HEK293 (cell line): ENCODE measurements around the gene PLXNA2.

Experiments used
- CTCF ChIA-PET: fragments of 350-600 bp; formaldehyde crosslinking; extraction: SDS; loops from one replicate; lab custom pipeline; 2021; ENCODE audit warnings: antibody characterized with exemption; lab: Yijun Ruan, JAX
- POLR2A ChIA-PET: fragments of 300-600 bp; formaldehyde crosslinking; extraction: SDS; loops from one replicate; lab custom pipeline; 2020; ENCODE audit warnings: antibody characterized with exemption, inconsistent platforms; lab: Yijun Ruan, JAX
- H3K27ac ChIP-seq: fragments of 200-500 bp; sonication (Bioruptor generic); 2 replicates; pipeline ENCODE4 v1.5.1; 2014; ENCODE audit warnings: low read depth, low read length, control low read depth, inconsistent platforms; ENCODE audit errors: extremely low read depth
- H3K36me3 ChIP-seq, 2 experiments: fragments of 200-500 bp in 1 of 2; sonication (Bioruptor generic) in 1 of 2; 1 replicate in 1 of 2; 2 replicates in 1 of 2; pipeline ENCODE4 v1.5.1; 2014 to 2017; ENCODE audit warnings: inconsistent platforms in 2 of 2, low read length in 2 of 2; ENCODE audit not compliant: control insufficient read depth in 2 of 2, insufficient read depth in 1 of 2
- H3K4me1 ChIP-seq: fragments of 200-500 bp; sonication (Bioruptor generic); 2 replicates; pipeline ENCODE4 v1.5.1; 2014; ENCODE audit warnings: mild to moderate bottlenecking, low read length, inconsistent platforms; ENCODE audit not compliant: control insufficient read depth, insufficient read depth
- H3K4me3 ChIP-seq: 2 replicates; pipeline ENCODE4 v1.5.1; 2011; ENCODE audit warnings: low read depth, mild to moderate bottlenecking, control low read depth, low read length, moderate library complexity
- H3K9me3 ChIP-seq: fragments of 200-500 bp; sonication (Bioruptor generic); 2 replicates; pipeline ENCODE4 v1.5.1; 2014; ENCODE audit warnings: low read depth, low read length, inconsistent platforms; ENCODE audit not compliant: control insufficient read depth, insufficient read depth
- AEBP2 ChIP-seq: fragments of 450-650 bp; formaldehyde crosslinking; IDR thresholded peaks from 2 replicates; pipeline ENCODE4 v1.5.1; 2016; ENCODE audit warnings: missing biosample characterization, missing genetic modification characterization, borderline replicate concordance
- CTCF ChIP-seq: fragments of 450-650 bp; formaldehyde crosslinking; IDR thresholded peaks from 2 replicates; pipeline ENCODE4 v1.5.1; 2016; ENCODE audit warnings: missing biosample characterization, missing genetic modification characterization
- KLF1 ChIP-seq: fragments of 450-650 bp; formaldehyde crosslinking; IDR thresholded peaks from 2 replicates; pipeline ENCODE4 v1.5.1; 2016; ENCODE audit warnings: missing biosample characterization, missing genetic modification characterization
- KLF16 ChIP-seq: fragments of 450-650 bp; formaldehyde crosslinking; IDR thresholded peaks from 2 replicates; pipeline ENCODE4 v1.5.1; 2017; ENCODE audit warnings: missing biosample characterization, missing genetic modification characterization
- MZF1 ChIP-seq: fragments of 450-650 bp; formaldehyde crosslinking; IDR thresholded peaks from 2 replicates; pipeline ENCODE4 v1.5.1; 2017; ENCODE audit warnings: missing biosample characterization, missing genetic modification characterization, borderline replicate concordance
- PRDM1 ChIP-seq: fragments of 450-650 bp; formaldehyde crosslinking; IDR thresholded peaks from 2 replicates; pipeline ENCODE4; 2016; ENCODE audit warnings: missing biosample characterization, missing genetic modification characterization
- ZBTB11 ChIP-seq: fragments of 450-650 bp; formaldehyde crosslinking; conservative IDR thresholded peaks from 2 replicates; pipeline ENCODE4 v1.5.1; 2016; ENCODE audit warnings: low read depth, missing biosample characterization, missing genetic modification characterization
- ZBTB17 ChIP-seq: fragments of 450-650 bp; formaldehyde crosslinking; IDR thresholded peaks from 2 replicates; pipeline ENCODE4 v1.5.1; 2016; ENCODE audit warnings: missing biosample characterization, missing genetic modification characterization
- ZFHX2 ChIP-seq: fragments of 450-650 bp; formaldehyde crosslinking; conservative IDR thresholded peaks from 2 replicates; pipeline ENCODE4 v1.5.1; 2016; ENCODE audit warnings: missing biosample characterization, missing genetic modification characterization
- ZNF155 ChIP-seq: fragments of 450-650 bp; formaldehyde crosslinking; IDR thresholded peaks from 2 replicates; pipeline ENCODE4 v1.5.1; 2016; ENCODE audit warnings: missing biosample characterization, missing genetic modification characterization
- ZNF157 ChIP-seq: fragments of 450-650 bp; formaldehyde crosslinking; IDR thresholded peaks from 2 replicates; pipeline ENCODE4 v1.5.1; 2016; ENCODE audit warnings: missing biosample characterization, missing genetic modification characterization
- ZNF184 ChIP-seq: fragments of 450-650 bp; IDR thresholded peaks from 2 replicates; pipeline ENCODE4 v1.5.1; 2018; ENCODE audit warnings: missing biosample characterization, mild to moderate bottlenecking, missing genetic modification characterization
- ZNF426 ChIP-seq: fragments of 450-650 bp; formaldehyde crosslinking; IDR thresholded peaks from 2 replicates; pipeline ENCODE4 v1.5.1; 2017; ENCODE audit warnings: missing biosample characterization, missing genetic modification characterization, mild to moderate bottlenecking, inconsistent platforms, moderate library complexity
- ZNF555 ChIP-seq: fragments of 450-650 bp; formaldehyde crosslinking; conservative IDR thresholded peaks from 2 replicates; pipeline ENCODE4 v1.5.1; 2017; ENCODE audit warnings: missing biosample characterization, mild to moderate bottlenecking, missing genetic modification characterization, inconsistent platforms
- ZNF629 ChIP-seq: fragments of 450-650 bp; formaldehyde crosslinking; IDR thresholded peaks from 2 replicates; pipeline ENCODE4 v1.5.1; 2017; ENCODE audit warnings: missing biosample characterization, missing genetic modification characterization
- ZNF658 ChIP-seq: fragments of 450-650 bp; formaldehyde crosslinking; IDR thresholded peaks from 2 replicates; pipeline ENCODE4; 2016; ENCODE audit warnings: missing biosample characterization, missing genetic modification characterization
- ZNF664 ChIP-seq: fragments of 450-650 bp; formaldehyde crosslinking; IDR thresholded peaks from 2 replicates; pipeline ENCODE4 v1.5.1; 2016; ENCODE audit warnings: missing biosample characterization, missing genetic modification characterization
- ZNF792 ChIP-seq: fragments of 450-650 bp; formaldehyde crosslinking; IDR thresholded peaks from 2 replicates; pipeline ENCODE4 v1.5.1; 2016; ENCODE audit warnings: missing biosample characterization, missing genetic modification characterization
- TF ChIP-seq, protein P1 (sequence below): fragments of 450-650 bp; formaldehyde crosslinking; IDR thresholded peaks from 2 replicates; pipeline ENCODE4 v1.5.1; 2017; ENCODE audit warnings: missing biosample characterization, missing genetic modification characterization
- TF ChIP-seq, protein P2 (sequence below): fragments of 450-650 bp; formaldehyde crosslinking; IDR thresholded peaks from 2 replicates; pipeline ENCODE4 v1.5.1; 2017; ENCODE audit warnings: missing biosample characterization, missing genetic modification characterization
- TF ChIP-seq, protein P3 (sequence below): fragments of 450-650 bp; formaldehyde crosslinking; IDR thresholded peaks from 2 replicates; pipeline ENCODE4 v1.5.1; 2016; ENCODE audit warnings: missing biosample characterization, missing genetic modification characterization

The PLXNA2 gene

GRCh38 chr1:208122612-208123358 is 121.4 kb downstream of the PLXNA2 start:
- ChIA-PET POLR2A (no interaction called here), CTCF (interaction anchor here (1.0 to 2.7 kb wide), 3 partner anchors 10 to 29 kb away, joined by 3 to 31 read pairs (median 7); no protein-coding TSS in a partner anchor)
- Histone ChIP-seq H3K36me3 (no peaks in the 10 kb centered on the region), H3K9me3 (no peaks in the 10 kb centered on the region), H3K4me3 (no peak overlapping the region), H3K4me1 (no peaks in the 10 kb centered on the region), H3K27ac (no peak overlapping the region)
- TF ChIP-seq ZNF426 (tag by site-specific recombination): no peak
- TF ChIP-seq, protein P1, sequence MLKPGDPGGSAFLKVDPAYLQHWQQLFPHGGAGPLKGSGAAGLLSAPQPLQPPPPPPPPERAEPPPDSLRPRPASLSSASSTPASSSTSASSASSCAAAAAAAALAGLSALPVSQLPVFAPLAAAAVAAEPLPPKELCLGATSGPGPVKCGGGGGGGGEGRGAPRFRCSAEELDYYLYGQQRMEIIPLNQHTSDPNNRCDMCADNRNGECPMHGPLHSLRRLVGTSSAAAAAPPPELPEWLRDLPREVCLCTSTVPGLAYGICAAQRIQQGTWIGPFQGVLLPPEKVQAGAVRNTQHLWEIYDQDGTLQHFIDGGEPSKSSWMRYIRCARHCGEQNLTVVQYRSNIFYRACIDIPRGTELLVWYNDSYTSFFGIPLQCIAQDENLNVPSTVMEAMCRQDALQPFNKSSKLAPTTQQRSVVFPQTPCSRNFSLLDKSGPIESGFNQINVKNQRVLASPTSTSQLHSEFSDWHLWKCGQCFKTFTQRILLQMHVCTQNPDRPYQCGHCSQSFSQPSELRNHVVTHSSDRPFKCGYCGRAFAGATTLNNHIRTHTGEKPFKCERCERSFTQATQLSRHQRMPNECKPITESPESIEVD (tag by site-specific recombination): no peak
- TF ChIP-seq KLF16: no peak
- no peak for TF ChIP-seq ZNF555 (tag by site-specific recombination)

DNA sequence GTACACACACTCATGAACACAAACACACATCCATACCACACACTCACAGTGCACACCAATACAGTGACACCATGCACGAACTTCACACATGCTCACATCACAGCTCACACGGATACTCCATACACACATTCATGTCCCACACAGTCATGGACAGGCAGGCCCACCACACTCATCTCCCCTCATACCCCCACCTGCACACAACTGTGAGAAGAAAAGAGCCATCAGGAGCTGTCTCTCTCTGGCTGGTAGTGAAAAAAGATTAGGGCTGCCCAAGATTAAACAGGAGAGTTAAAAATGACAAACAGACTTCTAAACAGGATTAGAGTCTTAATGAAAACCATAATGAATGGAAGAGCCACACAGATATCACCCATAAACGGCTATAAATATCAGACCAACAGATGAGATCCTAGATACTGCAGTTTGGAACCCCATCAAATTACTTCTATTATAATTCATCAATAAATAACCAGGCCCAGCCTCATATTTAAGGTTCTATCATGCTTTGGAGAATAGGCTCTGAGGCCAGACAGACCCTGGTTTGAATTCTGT is 122.3 kb downstream of the PLXNA2 start:
- H3K4me1 ChIP-seq: no peaks in the 10 kb centered on the region
- ChIA-PET POLR2A (interaction anchor here (1.2 kb wide), 1 partner anchor 11 kb away, joined by 3 read pairs; no protein-coding TSS in a partner anchor), CTCF (interaction anchor here (0.7 to 2.7 kb wide), 5 partner anchors 10 to 152 kb away, joined by 3 to 31 read pairs (median 3); no protein-coding TSS in a partner anchor)
- H3K9me3 ChIP-seq: no peaks in the 10 kb centered on the region
- no peak overlapping the region for H3K4me3 ChIP-seq
- no peak overlapping the region for H3K27ac ChIP-seq
- no peaks in the 10 kb centered on the region for H3K36me3 ChIP-seq
- TF ChIP-seq CTCF (tag by site-specific recombination) (no peak), ZNF664 (tag by site-specific recombination) (no peak), ZNF157 (tag by site-specific recombination) (no peak), ZBTB17 (tag by site-specific recombination) (no peak), MZF1 (tag by site-specific recombination) (no peak), ZNF184 (tag by site-specific recombination) (no peak), ZNF658 (tag by site-specific recombination) (no peak), AEBP2 (no peak), ZBTB11 (tag by site-specific recombination) (no peak), ZNF155 (tag by site-specific recombination) (no peak), KLF16 (no peak), PRDM1 (tag by site-specific recombination) (no peak), ZNF792 (tag by site-specific recombination) (no peak), KLF1 (tag by site-specific recombination) (no peak), ZFHX2 (tag by site-specific recombination) (no peak), ZNF629 (tag by site-specific recombination) (no peak)
- TF ChIP-seq, protein P2, sequence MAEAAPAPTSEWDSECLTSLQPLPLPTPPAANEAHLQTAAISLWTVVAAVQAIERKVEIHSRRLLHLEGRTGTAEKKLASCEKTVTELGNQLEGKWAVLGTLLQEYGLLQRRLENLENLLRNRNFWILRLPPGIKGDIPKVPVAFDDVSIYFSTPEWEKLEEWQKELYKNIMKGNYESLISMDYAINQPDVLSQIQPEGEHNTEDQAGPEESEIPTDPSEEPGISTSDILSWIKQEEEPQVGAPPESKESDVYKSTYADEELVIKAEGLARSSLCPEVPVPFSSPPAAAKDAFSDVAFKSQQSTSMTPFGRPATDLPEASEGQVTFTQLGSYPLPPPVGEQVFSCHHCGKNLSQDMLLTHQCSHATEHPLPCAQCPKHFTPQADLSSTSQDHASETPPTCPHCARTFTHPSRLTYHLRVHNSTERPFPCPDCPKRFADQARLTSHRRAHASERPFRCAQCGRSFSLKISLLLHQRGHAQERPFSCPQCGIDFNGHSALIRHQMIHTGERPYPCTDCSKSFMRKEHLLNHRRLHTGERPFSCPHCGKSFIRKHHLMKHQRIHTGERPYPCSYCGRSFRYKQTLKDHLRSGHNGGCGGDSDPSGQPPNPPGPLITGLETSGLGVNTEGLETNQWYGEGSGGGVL: no peak
- TF ChIP-seq, protein P3, sequence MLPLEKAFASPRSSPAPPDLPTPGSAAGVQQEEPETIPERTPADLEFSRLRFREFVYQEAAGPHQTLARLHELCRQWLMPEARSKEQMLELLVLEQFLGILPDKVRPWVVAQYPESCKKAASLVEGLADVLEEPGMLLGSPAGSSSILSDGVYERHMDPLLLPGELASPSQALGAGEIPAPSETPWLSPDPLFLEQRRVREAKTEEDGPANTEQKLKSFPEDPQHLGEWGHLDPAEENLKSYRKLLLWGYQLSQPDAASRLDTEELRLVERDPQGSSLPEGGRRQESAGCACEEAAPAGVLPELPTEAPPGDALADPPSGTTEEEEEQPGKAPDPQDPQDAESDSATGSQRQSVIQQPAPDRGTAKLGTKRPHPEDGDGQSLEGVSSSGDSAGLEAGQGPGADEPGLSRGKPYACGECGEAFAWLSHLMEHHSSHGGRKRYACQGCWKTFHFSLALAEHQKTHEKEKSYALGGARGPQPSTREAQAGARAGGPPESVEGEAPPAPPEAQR: no peak
